Measurements from ENCODE around the gene GPR142. TPM values are rescaled to one million over a fixed set of nuclear protein-coding genes. Genes with fewer than 3 reads are reported as not detected.

The GPR142 gene
- total and polyA plus RNA-seq, 2 experiments from 2014 or later: not detected

DNA sequence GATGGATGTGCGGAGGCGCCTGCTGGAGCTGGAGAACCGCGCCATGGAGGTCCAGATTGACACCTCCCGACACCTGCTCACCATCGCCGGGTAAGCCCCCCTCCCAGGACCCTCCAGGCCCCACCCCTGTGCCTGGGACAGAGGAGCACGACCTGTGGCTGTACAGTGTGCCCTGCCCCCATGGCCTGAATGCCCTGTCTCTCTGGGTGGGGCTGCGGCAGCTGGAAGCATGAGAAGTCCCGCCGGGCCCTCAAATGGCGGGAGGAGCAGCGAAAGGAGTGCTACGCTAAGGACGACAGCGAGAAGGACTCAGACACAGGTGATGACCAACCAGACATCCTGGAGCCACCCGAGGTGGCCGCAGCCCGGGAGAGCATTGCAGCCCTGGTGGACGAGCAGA is 16.8 kb upstream of the GPR142 start:
- no peaks in the 10 kb centered on the region for H3K9me2 ChIP-seq (ENCODE audit: insufficient read depth)
- H3K36me3 ChIP-seq (ENCODE audit: low read depth): no peaks in the 10 kb centered on the region
- no peaks in the 10 kb centered on the region for H3F3A ChIP-seq (ENCODE audit: insufficient read depth)
- in situ Hi-C loops (cut with MboI): no loop called here
- H3K27ac ChIP-seq: no peak overlapping the region
- no peaks in the 10 kb centered on the region for H3K9me3 ChIP-seq (ENCODE audit: low read depth)
- no peak for DNase-seq
- H3K4me3 ChIP-seq: no peak overlapping the region
- H4K20me1 ChIP-seq (ENCODE audit: insufficient read depth): no peaks in the 10 kb centered on the region
- no peaks in the 10 kb centered on the region for H3K4me1 ChIP-seq (ENCODE audit: insufficient read depth)
- H3K9ac ChIP-seq: no peak overlapping the region
- no peak for TF ChIP-seq EZH2phosphoT487 (IDR thresholded peaks at IDR 0.05; ENCODE audit: insufficient read depth, low read depth)
- TF ChIP-seq EZH2 (IDR thresholded peaks at IDR 0.05; ENCODE audit: insufficient read depth, poor library complexity, severe bottlenecking): no peak
- H3K79me2 ChIP-seq (ENCODE audit: insufficient read depth): no peaks in the 10 kb centered on the region
- 64 to 70% methylated on average over 16 to 20 of the region's 20 CpGs for WGBS, 2 experiments (ENCODE audit: low coverage in 1 of 2, low lambda C conversion rate in 2 of 2, missing lambda C conversion rate in 2 of 2)
- H3K27me3 ChIP-seq (replicated peaks; ENCODE audit: insufficient read depth): peaks cover 31% of the 10 kb centered on the region
- no peak overlapping the region for H3K4me2 ChIP-seq (ENCODE audit: unreplicated experiment)
- H2AFZ ChIP-seq: no peak overlapping the region

- no peaks in the 10 kb centered on the region for H3F3A ChIP-seq (ENCODE audit: insufficient read depth)
- H4K20me1 ChIP-seq (ENCODE audit: insufficient read depth): no peaks in the 10 kb centered on the region
- no peak overlapping the region for H3K4me2 ChIP-seq (ENCODE audit: unreplicated experiment)
- TF ChIP-seq EZH2 (IDR thresholded peaks at IDR 0.05; ENCODE audit: insufficient read depth, poor library complexity, severe bottlenecking) (no peak), EZH2phosphoT487 (IDR thresholded peaks at IDR 0.05; ENCODE audit: insufficient read depth, low read depth) (no peak)
- no peak for DNase-seq
- no peaks in the 10 kb centered on the region for H3K9me2 ChIP-seq (ENCODE audit: insufficient read depth)
- in situ Hi-C loops (cut with MboI): no loop called here
- H3K36me3 ChIP-seq (ENCODE audit: low read depth): no peaks in the 10 kb centered on the region
- H3K9ac ChIP-seq: no peak overlapping the region
- H3K27ac ChIP-seq: no peak overlapping the region
- H2AFZ ChIP-seq: no peak overlapping the region
- 6 to 7% methylated on average over 36 to 54 of the region's 55 CpGs for WGBS, 2 experiments (ENCODE audit: low coverage in 1 of 2, low lambda C conversion rate in 2 of 2, missing lambda C conversion rate in 2 of 2)
- H3K27me3 ChIP-seq (replicated peaks; ENCODE audit: insufficient read depth): peaks cover 43% of the 10 kb centered on the region
- H3K79me2 ChIP-seq (ENCODE audit: insufficient read depth): no peaks in the 10 kb centered on the region
- no peak overlapping the region for H3K4me3 ChIP-seq
- no peaks in the 10 kb centered on the region for H3K4me1 ChIP-seq (ENCODE audit: insufficient read depth)
- H3K9me3 ChIP-seq (ENCODE audit: low read depth): no peaks in the 10 kb centered on the region
Observed at GRCh38 chr17:74351552-74352210, 15.6 kb upstream of the GPR142 start.

- Histone ChIP-seq H3K79me2 (ENCODE audit: insufficient read depth) (no peaks in the 10 kb centered on the region), H4K20me1 (ENCODE audit: insufficient read depth) (no peaks in the 10 kb centered on the region), H3K4me2 (ENCODE audit: unreplicated experiment) (no peak overlapping the region), H3K27me3 (replicated peaks; ENCODE audit: insufficient read depth) (peaks cover 52% of the 10 kb centered on the region), H3K9ac (no peak overlapping the region), H3K36me3 (ENCODE audit: low read depth) (no peaks in the 10 kb centered on the region), H3K27ac (no peak overlapping the region), H2AFZ (no peak overlapping the region), H3F3A (ENCODE audit: insufficient read depth) (no peaks in the 10 kb centered on the region), H3K9me2 (ENCODE audit: insufficient read depth) (no peaks in the 10 kb centered on the region), H3K4me1 (ENCODE audit: insufficient read depth) (no peaks in the 10 kb centered on the region), H3K4me3 (no peak overlapping the region), H3K9me3 (ENCODE audit: low read depth) (no peaks in the 10 kb centered on the region)
- WGBS, 2 experiments (ENCODE audit: low coverage in 1 of 2, low lambda C conversion rate in 2 of 2, missing lambda C conversion rate in 2 of 2): 68 to 70% methylated on average over 10 of the region's 10 CpGs
- no peak for DNase-seq
- no peak for TF ChIP-seq EZH2 (IDR thresholded peaks at IDR 0.05; ENCODE audit: insufficient read depth, poor library complexity, severe bottlenecking)
- no peak for TF ChIP-seq EZH2phosphoT487 (IDR thresholded peaks at IDR 0.05; ENCODE audit: insufficient read depth, low read depth)
- in situ Hi-C loops (cut with MboI): no loop called here
Observed at GRCh38 chr17:74353446-74354060, 13.8 kb upstream of the GPR142 start.

DNA sequence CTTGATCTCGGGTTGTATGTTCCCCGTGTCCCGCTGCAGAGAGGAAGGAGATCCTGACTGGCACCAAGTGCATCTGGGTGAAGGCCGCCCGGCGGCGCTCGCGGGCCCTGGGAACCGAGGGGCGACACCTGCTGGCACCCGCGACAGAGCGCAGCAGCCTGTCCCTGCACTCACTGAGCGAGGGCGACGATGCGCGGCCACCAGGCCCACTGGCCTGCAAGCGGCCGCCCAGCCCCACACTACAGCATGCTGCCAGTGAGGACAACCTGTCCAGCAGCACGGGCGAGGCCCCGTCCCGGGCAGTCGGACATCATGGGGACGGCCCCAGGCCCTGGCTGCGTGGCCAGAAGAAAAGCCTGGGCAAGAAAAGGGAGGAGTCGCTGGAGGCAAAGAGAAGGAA is 13.2 kb upstream of the GPR142 start:
- TF ChIP-seq EZH2 (IDR thresholded peaks at IDR 0.05; ENCODE audit: insufficient read depth, poor library complexity, severe bottlenecking) (no peak), EZH2phosphoT487 (IDR thresholded peaks at IDR 0.05; ENCODE audit: insufficient read depth, low read depth) (no peak)
- H3F3A ChIP-seq (ENCODE audit: insufficient read depth): no peaks in the 10 kb centered on the region
- H3K9me3 ChIP-seq (ENCODE audit: low read depth): no peaks in the 10 kb centered on the region
- no peaks in the 10 kb centered on the region for H3K79me2 ChIP-seq (ENCODE audit: insufficient read depth)
- in situ Hi-C loops (cut with MboI): no loop called here
- peak; percentile 27 for DNase-seq
- H3K4me3 ChIP-seq: no peak overlapping the region
- no peak overlapping the region for H3K4me2 ChIP-seq (ENCODE audit: unreplicated experiment)
- H3K27me3 ChIP-seq (replicated peaks; ENCODE audit: insufficient read depth): peaks cover 58% of the 10 kb centered on the region
- no peak overlapping the region for H3K27ac ChIP-seq
- H2AFZ ChIP-seq: no peak overlapping the region
- no peaks in the 10 kb centered on the region for H3K4me1 ChIP-seq (ENCODE audit: insufficient read depth)
- H3K36me3 ChIP-seq (ENCODE audit: low read depth): no peaks in the 10 kb centered on the region
- no peaks in the 10 kb centered on the region for H4K20me1 ChIP-seq (ENCODE audit: insufficient read depth)
- 7 to 9% methylated on average over 24 to 28 of the region's 29 CpGs for WGBS, 2 experiments (ENCODE audit: low coverage in 1 of 2, low lambda C conversion rate in 2 of 2, missing lambda C conversion rate in 2 of 2)
- no peak overlapping the region for H3K9ac ChIP-seq
- no peaks in the 10 kb centered on the region for H3K9me2 ChIP-seq (ENCODE audit: insufficient read depth)
